Measurements from ENCODE around the gene NEUROD6. TPM values are rescaled to one million over a fixed set of nuclear protein-coding genes. Genes with fewer than 3 reads are reported as not detected.

NEUROD6 gene
- not detected in 3 replicates for total RNA-seq
- long read RNA-seq: 0 reads

DNA sequence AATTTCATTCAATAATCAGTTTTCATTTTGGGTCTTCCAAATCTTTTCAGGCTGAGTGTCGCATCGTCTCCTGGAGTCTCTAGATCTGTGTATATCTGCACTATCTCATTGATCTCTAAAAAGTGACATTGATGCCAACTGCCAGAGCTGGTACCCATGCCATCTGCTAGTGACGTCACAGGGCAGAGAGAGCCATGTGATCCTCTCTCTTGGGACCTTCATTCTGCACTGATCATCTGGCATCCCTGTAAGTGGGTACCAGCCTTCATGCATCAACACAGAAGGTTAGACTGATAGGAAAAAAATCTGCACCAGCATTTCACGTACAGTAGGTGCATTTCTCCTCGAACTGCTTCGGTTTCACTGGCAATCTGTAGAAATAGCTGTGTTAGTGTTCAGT, at the start of gene NEUROD6:
Gene NEUROD6, minus strand, starts transcription at position 124 of the 400 bp plus-strand sequence. CDS start 1,458 bp downstream, outside the sequence.
- Mint-ChIP-seq H3K4me1 (ENCODE audit: low read depth) (peaks cover 3% of the 10 kb centered on the region), H3K27me3 (ENCODE audit: low read depth) (peaks cover 64% of the 10 kb centered on the region), H3K36me3 (ENCODE audit: low read depth) (no peaks in the 10 kb centered on the region), H3K9me3 (ENCODE audit: low read depth) (no peaks in the 10 kb centered on the region), H3K4me3 (ENCODE audit: unreplicated experiment) (no peak within 1 kb of the TSS), H3K27ac (ENCODE audit: unreplicated experiment) (no peak within 1 kb of the TSS)
- no peak for DNase-seq (ENCODE audit: low spot score)
- TF ChIP-seq, protein P1, sequence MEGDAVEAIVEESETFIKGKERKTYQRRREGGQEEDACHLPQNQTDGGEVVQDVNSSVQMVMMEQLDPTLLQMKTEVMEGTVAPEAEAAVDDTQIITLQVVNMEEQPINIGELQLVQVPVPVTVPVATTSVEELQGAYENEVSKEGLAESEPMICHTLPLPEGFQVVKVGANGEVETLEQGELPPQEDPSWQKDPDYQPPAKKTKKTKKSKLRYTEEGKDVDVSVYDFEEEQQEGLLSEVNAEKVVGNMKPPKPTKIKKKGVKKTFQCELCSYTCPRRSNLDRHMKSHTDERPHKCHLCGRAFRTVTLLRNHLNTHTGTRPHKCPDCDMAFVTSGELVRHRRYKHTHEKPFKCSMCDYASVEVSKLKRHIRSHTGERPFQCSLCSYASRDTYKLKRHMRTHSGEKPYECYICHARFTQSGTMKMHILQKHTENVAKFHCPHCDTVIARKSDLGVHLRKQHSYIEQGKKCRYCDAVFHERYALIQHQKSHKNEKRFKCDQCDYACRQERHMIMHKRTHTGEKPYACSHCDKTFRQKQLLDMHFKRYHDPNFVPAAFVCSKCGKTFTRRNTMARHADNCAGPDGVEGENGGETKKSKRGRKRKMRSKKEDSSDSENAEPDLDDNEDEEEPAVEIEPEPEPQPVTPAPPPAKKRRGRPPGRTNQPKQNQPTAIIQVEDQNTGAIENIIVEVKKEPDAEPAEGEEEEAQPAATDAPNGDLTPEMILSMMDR (IDR thresholded peaks at IDR 0.05): no peak

DNA sequence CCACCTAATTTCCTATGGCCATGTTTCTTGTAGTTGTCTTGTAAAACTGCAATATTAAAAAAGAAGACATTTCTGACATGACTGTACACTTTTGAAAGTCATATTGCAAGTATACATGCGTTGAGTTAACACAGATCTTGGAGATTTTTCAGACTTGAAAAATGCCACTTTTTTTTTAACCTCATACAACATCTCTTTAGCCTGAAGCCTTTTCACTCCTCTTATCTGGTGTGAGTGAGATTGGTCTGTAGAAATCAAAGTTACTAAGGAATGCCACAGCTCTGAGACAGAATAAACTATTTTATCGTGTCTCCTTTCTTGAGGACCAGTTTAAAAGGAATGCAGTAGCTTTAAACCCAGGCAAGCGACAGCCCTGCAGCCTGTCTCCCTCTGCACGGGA, 43.9 kb upstream of the NEUROD6 start:
- H3K4me1 Mint-ChIP-seq (ENCODE audit: low read depth): no peaks in the 10 kb centered on the region
- TF ChIP-seq, protein P1 (IDR thresholded peaks at IDR 0.05): no peak
- H3K27ac Mint-ChIP-seq (ENCODE audit: unreplicated experiment): no peak overlapping the region
- H3K36me3 Mint-ChIP-seq (ENCODE audit: low read depth): no peaks in the 10 kb centered on the region
- H3K9me3 Mint-ChIP-seq (ENCODE audit: low read depth): peaks cover 3% of the 10 kb centered on the region
- DNase-seq (ENCODE audit: low spot score): no peak
- H3K27me3 Mint-ChIP-seq (ENCODE audit: low read depth): peaks cover 16% of the 10 kb centered on the region
- H3K4me3 Mint-ChIP-seq (ENCODE audit: unreplicated experiment): no peak overlapping the region

DNA sequence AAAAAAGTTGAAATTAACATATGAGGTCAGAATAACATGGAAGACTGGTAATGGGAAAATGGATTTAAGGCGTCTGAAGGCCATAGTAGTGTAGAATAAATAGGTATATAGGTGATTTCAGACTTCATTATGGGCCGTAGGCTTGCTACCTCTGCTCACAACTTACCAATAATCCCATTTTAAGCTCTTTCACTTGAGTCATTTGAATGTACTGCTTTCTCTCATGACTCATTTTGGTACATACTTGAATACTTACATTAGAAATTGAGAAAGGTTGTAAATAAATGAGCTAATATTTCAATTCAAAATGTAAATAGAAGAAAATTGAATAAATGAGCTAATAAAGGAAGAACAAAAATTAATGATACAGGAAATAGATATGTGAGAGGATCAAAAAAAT, 42.2 kb upstream of the NEUROD6 start:
- peaks cover 15% of the 10 kb centered on the region for H3K27me3 Mint-ChIP-seq (ENCODE audit: low read depth)
- no peaks in the 10 kb centered on the region for H3K36me3 Mint-ChIP-seq (ENCODE audit: low read depth)
- TF ChIP-seq, protein P1 (IDR thresholded peaks at IDR 0.05): no peak
- no peak for DNase-seq (ENCODE audit: low spot score)
- H3K27ac Mint-ChIP-seq (ENCODE audit: unreplicated experiment): no peak overlapping the region
- no peaks in the 10 kb centered on the region for H3K4me1 Mint-ChIP-seq (ENCODE audit: low read depth)
- peaks cover 3% of the 10 kb centered on the region for H3K9me3 Mint-ChIP-seq (ENCODE audit: low read depth)
- no peak overlapping the region for H3K4me3 Mint-ChIP-seq (ENCODE audit: unreplicated experiment)

DNA sequence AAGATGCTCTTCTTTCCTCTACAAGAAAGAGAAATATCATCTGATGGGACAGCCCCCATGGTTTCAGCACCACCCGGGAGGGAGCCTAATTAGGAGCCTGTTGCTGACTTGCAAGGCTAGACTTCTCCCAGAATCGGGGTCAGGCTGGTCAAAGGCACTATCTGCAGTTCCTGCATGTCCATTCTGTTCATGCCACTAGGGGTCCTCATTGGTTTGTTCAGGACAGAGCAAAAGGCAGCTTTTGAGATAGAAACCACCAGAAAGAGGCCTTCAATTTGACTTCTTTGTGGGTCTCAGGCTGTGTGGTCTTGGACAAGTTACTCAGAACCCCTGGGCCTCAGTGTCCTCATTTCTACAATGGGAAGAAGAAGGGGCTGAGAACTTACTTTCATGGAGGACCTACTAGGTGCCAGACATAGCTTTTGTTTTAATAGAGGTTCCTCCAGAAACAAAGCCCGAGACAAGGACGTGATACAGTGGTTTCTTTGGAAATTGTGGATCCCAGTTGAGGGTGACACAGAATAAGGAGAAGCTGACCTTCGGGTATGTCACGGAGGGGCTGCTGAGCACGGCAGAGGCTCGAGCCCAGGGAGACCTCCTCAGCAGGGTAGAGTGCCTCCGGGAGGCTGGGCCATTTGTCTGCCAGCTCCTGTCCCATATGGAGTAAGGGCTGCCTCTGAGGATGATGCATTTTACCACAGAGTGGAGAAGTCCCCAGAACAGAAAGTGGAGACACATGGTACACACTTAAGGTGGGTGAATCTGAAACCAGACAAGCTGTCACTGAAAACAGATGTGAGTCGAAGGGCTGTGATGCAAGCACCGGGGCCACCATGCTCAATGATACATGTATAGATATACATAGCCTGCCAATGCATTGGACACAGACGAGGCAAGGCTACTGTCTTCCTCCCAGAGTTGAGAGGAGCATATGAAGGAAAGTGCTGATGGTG, 33.1 kb upstream of the NEUROD6 start:
- Mint-ChIP-seq H3K36me3 (ENCODE audit: low read depth) (no peaks in the 10 kb centered on the region), H3K27me3 (ENCODE audit: low read depth) (peaks cover 35% of the 10 kb centered on the region), H3K4me1 (ENCODE audit: low read depth) (no peaks in the 10 kb centered on the region), H3K9me3 (ENCODE audit: low read depth) (no peaks in the 10 kb centered on the region), H3K4me3 (ENCODE audit: unreplicated experiment) (no peak overlapping the region), H3K27ac (ENCODE audit: unreplicated experiment) (no peak overlapping the region)
- TF ChIP-seq, protein P1 (IDR thresholded peaks at IDR 0.05): peak; percentile 84
- no peak for DNase-seq (ENCODE audit: low spot score)

DNA sequence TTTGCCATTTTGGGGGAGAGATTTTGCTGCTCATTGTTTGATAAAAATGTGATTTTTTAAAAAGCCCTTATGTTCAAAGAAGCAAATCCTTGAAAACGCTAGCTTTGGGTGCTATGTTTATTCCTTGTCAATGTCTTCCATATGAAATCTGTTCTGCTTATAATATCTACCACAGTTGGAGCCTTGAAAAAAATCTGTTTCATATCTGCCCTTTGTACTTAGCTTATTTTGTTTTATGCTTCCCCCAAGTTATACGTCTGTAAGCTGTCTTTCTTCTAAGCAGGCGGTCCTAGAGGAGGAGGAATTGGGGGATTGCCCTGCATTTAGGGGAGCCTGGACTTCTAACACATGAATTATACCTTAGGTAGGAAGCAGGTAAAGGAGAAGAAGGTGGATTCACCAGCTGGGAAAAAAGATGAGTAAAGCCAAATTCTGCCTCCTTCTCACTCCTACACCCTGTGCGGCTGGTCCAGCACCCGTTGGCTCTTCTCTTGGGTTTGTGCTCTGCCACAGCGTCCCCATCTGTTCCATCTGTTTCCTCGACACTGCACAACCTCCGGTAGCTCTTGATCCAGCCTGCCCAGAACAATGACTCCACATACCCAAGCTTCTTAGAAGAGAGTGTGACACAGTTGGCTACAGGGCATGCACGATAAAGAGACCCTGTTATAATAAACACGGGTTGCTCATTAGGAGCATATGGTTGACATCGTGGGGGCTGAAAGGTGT, 31.9 kb upstream of the NEUROD6 start:
- Mint-ChIP-seq H3K27me3 (ENCODE audit: low read depth) (peaks cover 42% of the 10 kb centered on the region), H3K9me3 (ENCODE audit: low read depth) (no peaks in the 10 kb centered on the region), H3K27ac (ENCODE audit: unreplicated experiment) (no peak overlapping the region), H3K36me3 (ENCODE audit: low read depth) (no peaks in the 10 kb centered on the region), H3K4me3 (ENCODE audit: unreplicated experiment) (no peak overlapping the region), H3K4me1 (ENCODE audit: low read depth) (no peaks in the 10 kb centered on the region)
- TF ChIP-seq, protein P1 (IDR thresholded peaks at IDR 0.05): no peak
- no peak for DNase-seq (ENCODE audit: low spot score)
